DND-41 (cell line): ENCODE data around the gene ZBTB48.

ENCODE experiments used
- EZH2 ChIP-seq: IDR thresholded peaks from 3 replicates; pipeline ENCODE4 v1.6.1; 2012; ENCODE audit warnings: borderline replicate concordance, low read depth, mild to moderate bottlenecking, moderate library complexity, low read length, inconsistent platforms; ENCODE audit not compliant: severe bottlenecking
- TF ChIP-seq, protein P1 (sequence below): IDR thresholded peaks from 2 replicates; pipeline ENCODE4 v1.5.1; 2012; ENCODE audit warnings: borderline replicate concordance, low read length, moderate library complexity, mild to moderate bottlenecking; ENCODE audit not compliant: poor library complexity, severe bottlenecking; ENCODE audit errors: extremely low read depth

- TF ChIP-seq, protein P1, sequence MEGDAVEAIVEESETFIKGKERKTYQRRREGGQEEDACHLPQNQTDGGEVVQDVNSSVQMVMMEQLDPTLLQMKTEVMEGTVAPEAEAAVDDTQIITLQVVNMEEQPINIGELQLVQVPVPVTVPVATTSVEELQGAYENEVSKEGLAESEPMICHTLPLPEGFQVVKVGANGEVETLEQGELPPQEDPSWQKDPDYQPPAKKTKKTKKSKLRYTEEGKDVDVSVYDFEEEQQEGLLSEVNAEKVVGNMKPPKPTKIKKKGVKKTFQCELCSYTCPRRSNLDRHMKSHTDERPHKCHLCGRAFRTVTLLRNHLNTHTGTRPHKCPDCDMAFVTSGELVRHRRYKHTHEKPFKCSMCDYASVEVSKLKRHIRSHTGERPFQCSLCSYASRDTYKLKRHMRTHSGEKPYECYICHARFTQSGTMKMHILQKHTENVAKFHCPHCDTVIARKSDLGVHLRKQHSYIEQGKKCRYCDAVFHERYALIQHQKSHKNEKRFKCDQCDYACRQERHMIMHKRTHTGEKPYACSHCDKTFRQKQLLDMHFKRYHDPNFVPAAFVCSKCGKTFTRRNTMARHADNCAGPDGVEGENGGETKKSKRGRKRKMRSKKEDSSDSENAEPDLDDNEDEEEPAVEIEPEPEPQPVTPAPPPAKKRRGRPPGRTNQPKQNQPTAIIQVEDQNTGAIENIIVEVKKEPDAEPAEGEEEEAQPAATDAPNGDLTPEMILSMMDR: no peak
- no peak for TF ChIP-seq EZH2
Observed at GRCh38 chr1:6585841-6586240, 6.0 kb downstream of the ZBTB48 start.
